ENCODE results near the gene DOCK8.

DOCK8 gene

GRCh38 chr9:512555-513272 lies 298.0 kb downstream of the DOCK8 start:
- Mint-ChIP-seq H3K4me3 (no peak overlapping the region), H3K27ac (no peak overlapping the region), H3K4me1 (peaks cover 11% of the 10 kb centered on the region), H3K27me3 (ENCODE audit: low read depth) (peaks cover 8% of the 10 kb centered on the region), H3K36me3 (ENCODE audit: low read depth) (peaks cover 22% of the 10 kb centered on the region), H3K9me3 (peaks cover 8% of the 10 kb centered on the region)
- TF ChIP-seq CTCF (IDR thresholded peaks at IDR 0.05; ENCODE audit: unreplicated experiment in 3 of 3): no peak
